ENCODE data around the gene DCLK1. TPM values are rescaled to one million over a fixed set of nuclear protein-coding genes. Genes with fewer than 3 reads are reported as not detected.
A peak's percentile ranks its signal among the peaks of the same experiment; 100 is the strongest.

The DCLK1 gene
- total RNA-seq, 1 experiment from 2014 or later: 36.2 TPM

DNA sequence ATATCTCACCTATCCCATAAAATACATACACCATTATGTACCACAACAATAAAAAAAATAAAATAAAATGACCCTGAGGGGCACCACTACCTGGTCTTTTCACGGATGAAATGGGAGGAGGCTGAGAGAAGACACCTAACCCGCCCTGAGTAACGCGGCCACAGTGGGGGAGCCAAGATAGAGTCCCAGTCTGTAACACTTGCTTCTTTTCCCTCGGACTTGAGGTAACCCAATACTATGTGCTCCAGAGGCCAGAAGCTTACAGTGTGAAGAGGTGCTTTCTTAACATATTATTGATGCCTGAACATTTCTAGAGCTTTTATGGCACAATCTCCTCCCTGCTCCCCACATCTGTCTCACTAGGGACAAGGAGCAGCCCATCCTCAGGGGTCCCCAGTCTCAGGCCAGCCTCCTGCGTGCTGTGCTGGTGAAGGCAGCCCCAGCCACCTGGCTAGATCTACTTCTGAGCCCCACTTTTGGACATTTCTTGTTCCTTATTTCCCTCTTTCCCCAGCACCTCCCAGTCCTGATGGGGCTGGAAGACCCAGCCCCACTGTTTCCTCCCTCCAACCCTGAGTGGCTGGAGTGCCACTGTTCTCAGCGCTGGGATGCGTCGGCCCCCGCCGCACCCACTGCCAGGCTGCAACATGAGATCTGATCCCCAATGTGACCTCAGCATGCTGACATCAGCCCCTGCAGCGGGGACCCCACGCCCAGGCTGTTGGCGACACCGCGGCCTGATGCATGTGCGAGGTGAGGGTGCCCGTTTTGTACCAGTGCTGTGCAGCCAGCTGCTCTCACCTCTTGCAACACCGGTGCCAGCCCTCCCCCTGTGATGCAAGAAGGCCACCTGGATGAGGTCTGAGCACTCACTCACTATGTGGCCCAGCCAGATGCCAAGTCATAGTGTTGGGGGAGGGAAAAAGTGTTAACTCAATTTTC, 143.3 kb downstream of the DCLK1 start:
- H3K4me3 Mint-ChIP-seq: 0 out of 5 replicates have a peak overlapping the region, but pooled peaks of 1 of the 2 experiments have one; percentile 26

More for the DNA sequence above, 143.3 kb downstream of the DCLK1 start:
- Mint-ChIP-seq H3K9me3 (no peaks in the 10 kb centered on the region), H3K27ac (peak overlapping the region in 2 of 3 experiments; percentile 65 to 95), H3K36me3 (ENCODE audit: insufficient read depth in 1 of 3, low read depth in 3 of 3) (no peaks in the 10 kb centered on the region), H3K27me3 (ENCODE audit: low read depth) (no peaks in the 10 kb centered on the region; the same call in 1 of the 2 replicates), H3K4me1 (peaks cover 58 to 59% of the 10 kb centered on the region in 2 experiments)
- H3K56ac ChIP-seq (ENCODE audit: insufficient read length, low read depth, low read length): no peak overlapping the region
- H3T11ph ChIP-seq (ENCODE audit: low read length): no peak overlapping the region
- no peaks in the 10 kb centered on the region for H4K20me1 ChIP-seq (ENCODE audit: control insufficient read depth, insufficient read depth, insufficient read length)
- H3K4me1 ChIP-seq (ENCODE audit: insufficient read depth, low read length): peaks cover 27% of the 10 kb centered on the region
- H4K91ac ChIP-seq (ENCODE audit: insufficient read length, low read depth, low read length): no peak overlapping the region
- DNase-seq: peak; percentile 43
- peak overlapping the region; percentile 82 for H3K18ac ChIP-seq (ENCODE audit: insufficient read length, low read depth, low read length)
- H2AK5ac ChIP-seq (ENCODE audit: insufficient read length, low read length): no peak overlapping the region
- peak overlapping the region; percentile 42 for H3K4me2 ChIP-seq (ENCODE audit: insufficient read depth, insufficient read length, low read length)
- peak overlapping the region; percentile 42 for H2BK12ac ChIP-seq (ENCODE audit: insufficient read length, low read depth, low read length)
- H3K4ac ChIP-seq (ENCODE audit: low read depth, low read length): no peak overlapping the region
- H4K5ac ChIP-seq (ENCODE audit: insufficient read length, low read depth, low read length): peak overlapping the region; percentile 64
- no peak overlapping the region for H2BK120ac ChIP-seq (ENCODE audit: low read depth, low read length, poor library complexity, severe bottlenecking)
- H3K23ac ChIP-seq (ENCODE audit: insufficient read length, low read depth, low read length): no peak overlapping the region
- no peak overlapping the region for H2BK5ac ChIP-seq (ENCODE audit: insufficient read length, low read length)
- peak overlapping the region; percentile 86 for H3K27ac ChIP-seq (ENCODE audit: insufficient read length, low read depth, low read length)
- TF ChIP-seq, protein P1, sequence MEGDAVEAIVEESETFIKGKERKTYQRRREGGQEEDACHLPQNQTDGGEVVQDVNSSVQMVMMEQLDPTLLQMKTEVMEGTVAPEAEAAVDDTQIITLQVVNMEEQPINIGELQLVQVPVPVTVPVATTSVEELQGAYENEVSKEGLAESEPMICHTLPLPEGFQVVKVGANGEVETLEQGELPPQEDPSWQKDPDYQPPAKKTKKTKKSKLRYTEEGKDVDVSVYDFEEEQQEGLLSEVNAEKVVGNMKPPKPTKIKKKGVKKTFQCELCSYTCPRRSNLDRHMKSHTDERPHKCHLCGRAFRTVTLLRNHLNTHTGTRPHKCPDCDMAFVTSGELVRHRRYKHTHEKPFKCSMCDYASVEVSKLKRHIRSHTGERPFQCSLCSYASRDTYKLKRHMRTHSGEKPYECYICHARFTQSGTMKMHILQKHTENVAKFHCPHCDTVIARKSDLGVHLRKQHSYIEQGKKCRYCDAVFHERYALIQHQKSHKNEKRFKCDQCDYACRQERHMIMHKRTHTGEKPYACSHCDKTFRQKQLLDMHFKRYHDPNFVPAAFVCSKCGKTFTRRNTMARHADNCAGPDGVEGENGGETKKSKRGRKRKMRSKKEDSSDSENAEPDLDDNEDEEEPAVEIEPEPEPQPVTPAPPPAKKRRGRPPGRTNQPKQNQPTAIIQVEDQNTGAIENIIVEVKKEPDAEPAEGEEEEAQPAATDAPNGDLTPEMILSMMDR (conservative IDR thresholded peaks at IDR 0.05): no peak
- H3K23me2 ChIP-seq (ENCODE audit: insufficient read length, low read depth, low read length, poor library complexity, severe bottlenecking): no peaks in the 10 kb centered on the region
- H3K9me3 ChIP-seq (ENCODE audit: control insufficient read depth, low read depth, low read length): no peaks in the 10 kb centered on the region
- peak overlapping the region; percentile 32 for H3K9ac ChIP-seq (ENCODE audit: extremely low read depth, insufficient read length, low read length)
- no peak overlapping the region for H4K8ac ChIP-seq (replicated peaks; ENCODE audit: insufficient read length, low read depth, low read length)
- peak overlapping the region; percentile 91 for H3K14ac ChIP-seq (ENCODE audit: insufficient read depth, low read length)
- H3K79me2 ChIP-seq (ENCODE audit: insufficient read depth, low read length): no peaks in the 10 kb centered on the region
- H2AFZ ChIP-seq (ENCODE audit: low read length): no peak overlapping the region
- H2BK20ac ChIP-seq (ENCODE audit: low read depth, low read length, poor library complexity, severe bottlenecking): no peak overlapping the region
- no CpG with 5 or more reads among the region's 19 CpGs for WGBS (ENCODE audit: extremely low coverage, insufficient read length, low lambda C conversion rate)
- H3K27me3 ChIP-seq (ENCODE audit: insufficient read depth, low read length): no peaks in the 10 kb centered on the region
- H3K79me1 ChIP-seq (ENCODE audit: insufficient read depth, low read depth, low read length, poor library complexity, severe bottlenecking): no peaks in the 10 kb centered on the region
- H2BK15ac ChIP-seq (ENCODE audit: low read depth, low read length): no peak overlapping the region
